Liver (tissue), 9 donors: Measurements from ENCODE around the gene NPC1L1. TPM values are rescaled to one million over a fixed set of nuclear protein-coding genes. Genes with fewer than 3 reads are reported as not detected.
A peak's percentile ranks its signal among the peaks of the same experiment; 100 is the strongest.

Experiments used
- DNase-seq: peaks from one replicate; pipeline ENCODE4 v3.0.0-alpha.2; 2017; ENCODE audit warnings: low spot score
- H3K27ac ChIP-seq, 2 donors: one replicate each; pipeline ENCODE4 v1.7.0; 2013; ENCODE audit warnings: inconsistent platforms in 2 of 2, low read length in 2 of 2, control low read depth in 1 of 2, low read depth in 1 of 2, mild to moderate bottlenecking in 1 of 2
- H3K27me3 ChIP-seq, 4 donors: one replicate each; pipeline versions ENCODE4 v1.6.1 to v1.7.0; 2013; ENCODE audit warnings: low read length in 3 of 4, inconsistent platforms in 1 of 4, mild to moderate bottlenecking in 1 of 4, moderate library complexity in 1 of 4; ENCODE audit not compliant: control insufficient read depth in 4 of 4, insufficient read depth in 4 of 4
- H3K36me3 ChIP-seq, 4 donors: one replicate each; pipeline versions ENCODE4 v1.6.1 to v1.7.0; 2013; ENCODE audit warnings: low read length in 3 of 4, mild to moderate bottlenecking in 3 of 4, low read depth in 1 of 4, moderate library complexity in 1 of 4; ENCODE audit not compliant: control insufficient read depth in 4 of 4, insufficient read depth in 3 of 4
- H3K4me1 ChIP-seq, 4 donors: one replicate each; pipeline versions ENCODE4 v1.6.1 to v1.7.0; 2013; ENCODE audit warnings: low read length in 3 of 4, mild to moderate bottlenecking in 3 of 4, moderate library complexity in 1 of 4; ENCODE audit not compliant: control insufficient read depth in 4 of 4, insufficient read depth in 4 of 4
- H3K4me3 ChIP-seq, 3 donors: one replicate each; pipeline versions ENCODE4 v1.6.1 to v1.7.0; 2013; ENCODE audit warnings: low read length in 3 of 3, control low read depth in 1 of 3, low read depth in 1 of 3, mild to moderate bottlenecking in 1 of 3
- H3K9ac ChIP-seq, 2 donors: one replicate each; pipeline ENCODE4 v1.7.0; 2013; ENCODE audit warnings: low read length in 2 of 2, mild to moderate bottlenecking in 2 of 2, moderate library complexity in 2 of 2, control low read depth in 1 of 2, low read depth in 1 of 2
- H3K9me3 ChIP-seq, 4 donors: one replicate each; pipeline versions ENCODE4 v1.6.1 to v1.7.0; 2013; ENCODE audit warnings: low read length in 3 of 4; ENCODE audit not compliant: control insufficient read depth in 4 of 4
- ATF3 ChIP-seq: IDR thresholded peaks from 2 replicates; pipeline ENCODE4 v1.6.1; 2016; ENCODE audit warnings: antibody characterized with exemption
- CTCF ChIP-seq: fragments of 150-350 bp; IDR thresholded peaks from 2 replicates; pipeline ENCODE4 v1.5.1; 2017; ENCODE audit warnings: improper control_type of control experiment, low read depth, low read length; ENCODE audit not compliant: missing input control
- EGR1 ChIP-seq, 2 donors: IDR thresholded peaks; 2 replicates each; pipeline ENCODE4 v1.6.1; 2016 to 2018; ENCODE audit warnings: antibody characterized with exemption in 2 of 2, low read depth in 2 of 2
- FOXA1 ChIP-seq: IDR thresholded peaks from 2 replicates; pipeline ENCODE4 v1.6.1; 2016; ENCODE audit warnings: antibody characterized with exemption
- FOXA2 ChIP-seq: IDR thresholded peaks from 2 replicates; pipeline ENCODE4 v1.6.1; 2016; ENCODE audit warnings: antibody characterized with exemption
- GABPA ChIP-seq, 2 donors: IDR thresholded peaks in 1 of 2; conservative IDR thresholded peaks in 1 of 2; 2 replicates each; pipeline ENCODE4 v1.6.1; 2016; ENCODE audit warnings: antibody characterized with exemption in 2 of 2, mild to moderate bottlenecking in 1 of 2, moderate library complexity in 1 of 2
- HNF4A ChIP-seq, 2 donors: conservative IDR thresholded peaks; 2 replicates each; pipeline ENCODE4 v1.6.1; 2016; ENCODE audit warnings: antibody characterized with exemption in 2 of 2, mild to moderate bottlenecking in 2 of 2
- HNF4G ChIP-seq: IDR thresholded peaks from 2 replicates; pipeline ENCODE4 v1.6.1; 2016; ENCODE audit warnings: antibody characterized with exemption
- JUND ChIP-seq, 2 donors: IDR thresholded peaks; 2 replicates each; pipeline ENCODE4 v1.6.1; 2016; ENCODE audit warnings: antibody characterized with exemption in 2 of 2
- MAX ChIP-seq: IDR thresholded peaks from 2 replicates; pipeline ENCODE4 v1.6.1; 2016; ENCODE audit warnings: antibody characterized with exemption
- NR2F2 ChIP-seq: IDR thresholded peaks from 2 replicates; pipeline ENCODE4 v1.6.1; 2016; ENCODE audit warnings: antibody characterized with exemption
- RAD21 ChIP-seq, 2 donors: IDR thresholded peaks; 2 replicates each; pipeline ENCODE4 v1.6.1; 2016; ENCODE audit warnings: antibody characterized with exemption in 2 of 2, mild to moderate bottlenecking in 2 of 2
- REST ChIP-seq: IDR thresholded peaks from 2 replicates; pipeline ENCODE4 v1.6.1; 2016; ENCODE audit warnings: antibody characterized with exemption, mild to moderate bottlenecking
- RXRA ChIP-seq, 2 donors: IDR thresholded peaks; 2 replicates each; pipeline ENCODE4 v1.6.1; 2017 to 2018; ENCODE audit warnings: antibody characterized with exemption in 2 of 2, mild to moderate bottlenecking in 1 of 2
- SP1 ChIP-seq: IDR thresholded peaks from 2 replicates; pipeline ENCODE4 v1.6.1; 2018; ENCODE audit warnings: antibody characterized with exemption, mild to moderate bottlenecking
- YY1 ChIP-seq: IDR thresholded peaks from 2 replicates; pipeline ENCODE4 v1.6.1; 2016; ENCODE audit warnings: antibody characterized with exemption, mild to moderate bottlenecking
- ZBTB33 ChIP-seq: IDR thresholded peaks from 2 replicates; pipeline ENCODE4 v1.6.1; 2016; ENCODE audit warnings: antibody characterized with exemption
- WGBS: extraction: QIAGEN DNeasy Blood & Tissue Kit; methylation state at CpG from one replicate; pipeline ENCODE4 v1.1.7; 2013; 5-methylcytosine and 5-hydroxymethylcytosine counted together
- polyA plus RNA-seq, 2 donors: library from polyadenylated mRNA; stranded (reverse) in 1 of 2; unstranded in 1 of 2; fragments of 200-250 nt in 1 of 2; fragments of >200 nt in 1 of 2; fragmentation: Nextera tagmentation in 1 of 2; extraction: Ambion mirVana in 1 of 2; gene quantifications; one replicate each; pipeline versions ENCODE4 v1.2.1 to v1.2.3, GENCODE V29; 2013 to 2015
- total RNA-seq, 2 donors: library from RNA; depleted of rRNA; stranded (reverse); fragments of >200 nt; gene quantifications; one replicate each; pipeline ENCODE4 v1.2.3, GENCODE V29; 2014
- donor health status: healthy.
- donor health status: healthy.
- donor health status: healthy.
- donor health status: healthy.
- donor health status: healthy.

Gene NPC1L1
- total and polyA plus RNA-seq, 4 donors: 7.2 to 22.1 (median 15.3) TPM

GRCh38 chr7:44467217-44467548 is 73.9 kb downstream of the NPC1L1 start:
- TF ChIP-seq NR2F2: peak; percentile 41
- no peak for TF ChIP-seq MAX
- TF ChIP-seq FOXA2: no peak
- no peak for TF ChIP-seq ZBTB33
- TF ChIP-seq HNF4A (conservative IDR thresholded peaks at IDR 0.05): peak in 1 of 2 donors; percentile 36
- no peak for TF ChIP-seq RXRA (IDR thresholded peaks at IDR 0.05)

GRCh38 chr7:44466300-44467216 is 74.6 kb downstream of the NPC1L1 start:
- no peak overlapping the region for H3K9ac ChIP-seq
- 82% methylated on average over 4 of the region's 4 CpGs for WGBS
- H3K27ac ChIP-seq: no peak overlapping the region

More at GRCh38 chr7:44467217-44467548, 73.9 kb downstream of the NPC1L1 start:
- Histone ChIP-seq H3K9me3 (no peaks in the 10 kb centered on the region), H3K27ac (no peak overlapping the region), H3K4me1 (peaks cover 8 to 32% (median 28%) of the 10 kb centered on the region in 4 donors), H3K4me3 (no peak overlapping the region), H3K9ac (no peak overlapping the region), H3K27me3 (no peaks in the 10 kb centered on the region), H3K36me3 (peaks cover 0 to 7% (median 2%) of the 10 kb centered on the region in 4 donors)
- 96% methylated on average over 4 of the region's 4 CpGs for WGBS
- no peak for DNase-seq

GRCh38 chr7:44465490-44465889 is 75.6 kb downstream of the NPC1L1 start:
- WGBS: 84% methylated on average over 5 of the region's 5 CpGs
- H3K9ac ChIP-seq: no peak overlapping the region
- DNase-seq: no peak
- peaks cover 0 to 7% (median 2%) of the 10 kb centered on the region in 4 donors for H3K36me3 ChIP-seq
- H3K27me3 ChIP-seq: no peaks in the 10 kb centered on the region
- no peak overlapping the region for H3K4me3 ChIP-seq
- no peak overlapping the region for H3K27ac ChIP-seq
- H3K4me1 ChIP-seq: peaks cover 10 to 19% (median 14%) of the 10 kb centered on the region in 4 donors
- no peaks in the 10 kb centered on the region for H3K9me3 ChIP-seq
- TF ChIP-seq FOXA1: no peak
- no peak for TF ChIP-seq SP1
- TF ChIP-seq HNF4A (conservative IDR thresholded peaks at IDR 0.05): no peak
- no peak for TF ChIP-seq HNF4G
- TF ChIP-seq NR2F2: no peak
- no peak for TF ChIP-seq JUND (IDR thresholded peaks at IDR 0.05)
- TF ChIP-seq EGR1 (IDR thresholded peaks at IDR 0.05; ENCODE audit: low read depth in 2 of 2): no peak
- no peak for TF ChIP-seq ATF3
- TF ChIP-seq RAD21 (IDR thresholded peaks at IDR 0.05): no peak
- TF ChIP-seq REST: no peak
- no peak for TF ChIP-seq RXRA (IDR thresholded peaks at IDR 0.05)
- no peak for TF ChIP-seq GABPA (IDR thresholded peaks at IDR 0.05 in 1 of 2, conservative IDR thresholded peaks at IDR 0.05 in 1 of 2)

More at GRCh38 chr7:44466300-44467216, 74.6 kb downstream of the NPC1L1 start:
- TF ChIP-seq CTCF: no peak
- no peak for TF ChIP-seq YY1
- no peak for TF ChIP-seq JUND (IDR thresholded peaks at IDR 0.05)
- H3K27me3 ChIP-seq: no peaks in the 10 kb centered on the region
- no peak overlapping the region for H3K4me3 ChIP-seq
- H3K9me3 ChIP-seq: no peaks in the 10 kb centered on the region
- DNase-seq: no peak
- peaks cover 0 to 7% (median 2%) of the 10 kb centered on the region in 4 donors for H3K36me3 ChIP-seq
- peaks cover 11 to 28% (median 24%) of the 10 kb centered on the region in 4 donors for H3K4me1 ChIP-seq
